ENCODE results near the gene ADISSP.
"Not testable (repeated sequence)": the region's sequence is repeated elsewhere in the genome, so short reads cannot be mapped to it uniquely, and the experiment has no call there.

The ADISSP gene

GRCh38 chr20:3797592-3798372 lies 30.2 kb upstream of the ADISSP start:
- no peak for DNase-seq (ENCODE audit: low read depth)

- DNase-seq (ENCODE audit: low read depth), result no peak
These were observed 29.6 kb upstream of the ADISSP start for GRCh38 chr20:3797226-3797545.

DNA sequence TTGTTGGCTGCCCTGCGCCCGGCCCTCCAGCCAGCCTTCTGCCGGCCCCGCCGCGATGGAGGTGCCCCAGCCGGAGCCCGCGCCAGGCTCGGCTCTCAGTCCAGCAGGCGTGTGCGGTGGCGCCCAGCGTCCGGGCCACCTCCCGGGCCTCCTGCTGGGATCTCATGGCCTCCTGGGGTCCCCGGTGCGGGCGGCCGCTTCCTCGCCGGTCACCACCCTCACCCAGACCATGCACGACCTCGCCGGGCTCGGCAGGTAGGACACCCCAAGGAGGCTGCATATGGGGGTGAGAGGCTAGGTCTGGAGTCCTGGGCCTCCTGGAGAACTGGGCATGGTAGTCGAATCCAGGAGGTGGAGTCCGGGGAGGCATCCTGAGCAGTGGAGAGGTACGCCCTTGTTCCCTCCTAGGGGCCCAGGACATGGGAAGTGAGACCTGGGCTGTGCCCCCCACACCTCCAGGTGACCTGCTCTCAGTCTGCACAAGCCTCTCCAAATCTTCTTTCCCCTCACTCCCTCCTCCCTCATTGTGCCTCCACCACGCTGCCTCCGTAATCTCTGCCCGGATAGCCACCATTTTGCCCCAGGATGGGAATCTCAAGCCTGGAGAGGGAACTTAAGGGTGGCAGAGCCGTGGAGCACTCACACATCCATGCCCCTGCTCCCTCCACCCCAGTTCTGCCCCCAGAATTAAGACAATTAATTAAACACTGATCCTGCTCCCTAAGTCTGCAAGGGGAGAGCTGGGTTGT lies 29.1 kb upstream of the ADISSP start:
- DNase-seq (ENCODE audit: low read depth), result no peak

GRCh38 chr20:3795511-3796468 lies 28.2 kb upstream of the ADISSP start, which contains the start of gene CDC25B:
Gene CDC25B (plus strand): TSS chr20:3796310. CDS start chr20:3796532, 222 bp downstream.
- peak; percentile 88 for DNase-seq (ENCODE audit: low read depth)

DNA sequence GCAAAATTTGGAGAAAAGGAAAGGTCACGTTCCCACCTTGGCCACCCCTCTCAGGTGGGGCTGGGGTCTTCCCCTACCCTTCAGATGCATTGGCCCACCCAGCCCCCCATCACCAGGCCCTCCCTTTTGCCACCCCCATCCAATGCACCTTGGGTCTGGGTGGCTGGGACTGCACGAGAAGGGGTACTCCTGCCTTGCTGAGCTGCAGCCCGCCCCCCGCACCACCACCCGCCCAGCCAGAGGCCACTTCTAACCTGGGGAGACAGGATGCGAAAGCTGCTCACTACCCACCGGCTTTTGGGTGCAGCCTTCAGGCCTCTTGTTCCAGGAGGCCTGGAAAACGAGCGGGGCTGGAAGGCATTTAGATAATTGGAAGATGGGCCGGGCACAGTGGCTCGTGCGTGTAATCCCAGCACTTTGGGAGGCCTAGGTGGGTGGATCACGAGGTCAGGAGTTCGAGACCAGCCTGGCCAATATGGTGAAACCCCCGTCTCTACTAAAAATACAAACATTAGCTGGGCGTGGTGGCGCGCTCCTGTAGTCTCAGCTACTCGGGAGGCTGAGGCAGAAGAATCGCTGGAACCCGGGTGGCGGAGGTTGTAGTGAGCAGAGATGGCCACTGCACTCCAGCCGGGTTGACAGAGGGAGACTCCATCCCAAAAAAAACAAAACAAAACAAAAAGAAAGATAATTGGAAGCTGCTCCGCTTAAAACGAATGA lies 27.3 kb upstream of the ADISSP start:
- DNase-seq (ENCODE audit: low read depth), result no peak

DNA sequence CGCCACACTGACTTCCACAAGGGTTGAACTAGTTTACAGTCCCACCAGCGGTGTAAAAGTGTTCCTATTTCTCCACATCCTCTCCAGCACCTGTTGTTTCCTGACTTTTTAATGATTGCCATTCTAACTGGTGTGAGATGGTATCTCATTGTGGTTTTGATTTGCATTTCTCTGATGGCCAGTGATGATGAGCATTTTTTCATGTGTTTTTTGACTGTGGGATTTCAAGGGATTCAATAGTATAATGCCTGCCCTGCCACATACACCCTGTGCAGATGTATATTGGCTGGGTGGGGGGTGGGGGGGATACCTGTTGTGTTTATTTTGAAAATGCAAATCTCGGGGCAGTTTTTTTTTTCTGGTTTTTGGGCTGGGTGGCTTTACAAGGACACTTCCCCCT lies 26.6 kb upstream of the ADISSP start:
- not testable (repeated sequence) for DNase-seq (ENCODE audit: low read depth)

GRCh38 chr20:3789201-3789600 lies 21.6 kb upstream of the ADISSP start:
- not testable (repeated sequence) for DNase-seq (ENCODE audit: low read depth)

DNA sequence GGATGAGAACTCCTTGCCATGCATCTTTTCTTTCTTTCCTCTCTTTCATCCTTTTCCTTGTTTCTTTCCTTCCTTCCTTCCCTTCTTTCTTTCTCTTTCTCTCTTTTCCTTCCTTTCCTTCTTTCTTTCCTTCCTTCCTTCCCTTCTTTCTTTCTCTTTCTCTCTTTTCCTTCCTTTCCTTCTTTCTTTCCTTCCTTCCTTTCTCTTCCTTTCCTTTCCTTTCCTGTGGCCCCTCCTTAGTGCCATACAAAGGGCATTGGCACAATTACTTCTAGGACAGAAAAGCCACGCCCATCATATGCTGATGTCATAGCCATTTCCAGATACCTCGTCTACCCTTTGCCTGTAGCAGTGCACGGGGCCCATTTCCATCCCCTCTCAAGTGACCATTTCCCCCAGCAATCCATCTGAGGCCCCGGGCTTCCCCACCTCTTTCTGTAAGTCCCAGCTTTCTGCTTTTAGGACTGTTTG lies 21.2 kb upstream of the ADISSP start:
- no peak for DNase-seq (ENCODE audit: low read depth)

- no peak for DNase-seq (ENCODE audit: low read depth)
These were observed 19.9 kb upstream of the ADISSP start for GRCh38 chr20:3787324-3788014.

DNA sequence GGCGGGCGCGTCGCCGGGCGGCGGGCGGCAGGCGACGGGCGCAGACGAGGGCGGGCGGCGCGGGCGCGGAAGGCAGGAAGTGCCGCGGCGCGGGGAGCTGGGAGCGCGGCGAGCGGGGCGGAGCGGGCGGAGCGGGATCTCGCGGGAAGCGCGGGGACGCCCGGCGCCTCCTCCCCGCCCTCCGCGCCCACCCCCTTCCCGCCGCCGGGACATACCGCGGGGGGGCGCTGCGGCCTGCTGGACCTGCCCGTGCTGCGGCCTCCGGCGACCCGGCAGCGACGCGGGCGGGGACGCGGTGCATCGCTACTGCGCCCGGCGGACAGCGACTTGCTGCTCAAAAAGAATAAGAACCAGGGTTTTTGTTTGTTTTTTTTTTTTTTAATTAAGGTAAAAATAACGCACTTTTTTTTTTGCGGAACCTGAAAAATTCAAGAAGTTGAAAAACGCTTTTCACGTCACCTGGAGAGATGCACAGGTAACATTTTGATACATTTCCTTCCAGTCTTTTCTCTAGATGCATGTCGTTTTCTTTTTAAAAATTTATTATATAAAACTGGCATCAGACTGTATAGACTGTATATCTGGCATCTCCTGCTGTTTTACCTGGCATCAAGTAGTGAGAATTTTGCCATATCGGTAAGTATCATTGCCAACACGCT lies 19.2 kb upstream of the ADISSP start, which contains the start of gene CENPB:
TSS of gene CENPB (minus strand) at position 76 of the 659 bp plus-strand sequence. CDS start 257 bp downstream, outside the sequence.
- peak; percentile 53 for DNase-seq (ENCODE audit: low read depth)

GRCh38 chr20:3786126-3786484 lies 18.6 kb upstream of the ADISSP start:
- no peak for DNase-seq (ENCODE audit: low read depth)

GRCh38 chr20:3785240-3786125 lies 17.9 kb upstream of the ADISSP start:
- no peak for DNase-seq (ENCODE audit: low read depth)

DNA sequence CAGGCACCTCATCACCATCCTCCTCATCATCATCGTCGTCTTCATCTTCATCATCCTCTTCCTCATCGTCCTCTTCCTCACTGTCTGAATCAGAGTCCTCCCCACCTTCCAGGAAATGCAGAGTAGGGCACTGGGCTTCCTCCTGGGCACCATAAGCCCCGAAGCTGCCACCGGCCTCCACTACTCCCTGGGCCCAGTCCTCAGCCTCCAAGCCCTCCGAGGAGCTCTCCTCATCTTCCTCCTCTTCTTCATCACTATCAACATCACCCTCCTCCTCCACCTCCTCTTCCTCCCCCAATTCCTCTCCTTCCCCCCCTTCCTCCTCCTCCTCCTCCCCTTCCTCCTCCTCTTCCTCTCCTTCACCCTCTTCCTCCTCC lies 17.3 kb upstream of the ADISSP start:
- no peak for DNase-seq (ENCODE audit: low read depth)

DNA sequence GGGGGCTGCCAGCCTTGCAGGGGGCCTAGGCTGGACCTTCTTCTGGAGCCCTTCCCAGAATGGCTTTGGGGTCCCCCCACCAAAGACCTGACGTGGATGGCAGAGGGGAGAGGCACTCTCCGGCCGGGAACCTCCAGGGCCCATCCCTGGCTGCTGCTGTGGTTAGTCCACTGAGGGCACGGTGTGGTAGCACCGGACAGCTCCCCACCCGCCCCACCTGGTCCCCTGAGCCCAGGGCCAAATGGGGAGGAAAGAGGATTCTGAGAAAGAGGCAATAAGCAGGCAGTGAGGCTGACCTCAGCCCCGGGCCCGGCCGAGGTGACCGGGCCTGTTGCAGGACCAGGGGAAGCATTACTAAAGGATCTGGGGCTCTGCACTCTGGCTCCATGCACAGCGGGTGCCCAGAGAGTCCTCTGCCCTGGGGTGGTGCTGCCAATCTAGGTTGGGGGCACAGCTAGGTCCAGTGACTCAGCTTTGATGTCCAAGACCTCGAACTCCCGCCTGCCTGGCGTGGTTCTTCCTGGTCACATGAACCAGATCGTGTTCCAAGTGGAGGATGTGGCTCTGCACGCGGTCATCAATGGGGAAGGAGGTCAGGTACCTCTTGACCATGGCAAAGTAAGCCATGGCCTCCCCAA lies 16.8 kb upstream of the ADISSP start:
- no peak for DNase-seq (ENCODE audit: low read depth)

- DNase-seq (ENCODE audit: low read depth), result no peak
These were observed 16.1 kb upstream of the ADISSP start for GRCh38 chr20:3783511-3784195.

DNA sequence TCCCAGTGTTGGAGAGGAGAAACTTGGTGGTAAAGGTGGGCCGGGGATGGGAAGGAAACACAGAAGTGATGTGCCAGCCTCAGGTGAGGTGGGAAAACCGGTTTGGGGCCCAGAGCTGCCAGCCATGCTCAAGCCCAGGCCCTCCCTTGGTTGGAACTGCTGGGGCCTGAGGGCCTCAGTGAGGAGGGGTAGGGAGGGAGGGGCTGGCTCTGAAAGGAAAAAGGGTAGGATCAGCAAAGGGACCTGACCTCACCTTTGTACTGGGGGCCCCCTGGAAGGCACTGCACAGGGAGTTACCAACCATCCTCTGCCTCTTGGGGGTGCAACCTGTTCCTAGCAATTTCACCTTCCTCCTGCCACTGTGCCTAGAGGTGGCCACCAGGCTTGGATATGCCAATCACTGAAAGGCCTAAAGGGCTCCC lies 15.5 kb upstream of the ADISSP start:
- no peak for DNase-seq (ENCODE audit: low read depth)

GRCh38 chr20:3782597-3782996 lies 15.0 kb upstream of the ADISSP start:
- no peak for DNase-seq (ENCODE audit: low read depth)
